H1 (cell line): ENCODE results near the gene DHRS4L2.
"Not testable (repeated sequence)": the region's sequence is repeated elsewhere in the genome, so short reads cannot be mapped to it uniquely, and the experiment has no call there.

Experiments
- ATF3 ChIP-seq: IDR thresholded peaks from 2 replicates; pipeline ENCODE4 v1.6.1; 2011; ENCODE audit warnings: low read depth, mild to moderate bottlenecking, low read length; ENCODE audit not compliant: insufficient read depth
- CEBPB ChIP-seq: IDR thresholded peaks from 2 replicates; pipeline ENCODE4 v1.6.1; 2012; ENCODE audit warnings: low read depth, low read length
- CREB1 ChIP-seq: IDR thresholded peaks from 2 replicates; pipeline ENCODE4 v1.6.1; 2012; ENCODE audit warnings: inconsistent platforms
- EP300 ChIP-seq, 2 experiments: IDR thresholded peaks; 1 replicate in 1 of 2; 2 replicates in 1 of 2; pipeline ENCODE4 v1.6.1; 2011 to 2012; ENCODE audit warnings: low read depth in 2 of 2, low read length in 2 of 2, mild to moderate bottlenecking in 2 of 2, borderline replicate concordance in 1 of 2, inconsistent platforms in 1 of 2, moderate library complexity in 1 of 2
- EZH2 ChIP-seq: fragments of 200-600 bp; sonication (generic); IDR thresholded peaks from 2 replicates; pipeline ENCODE4 v1.7.1; 2012; ENCODE audit warnings: low read depth, mild to moderate bottlenecking, moderate library complexity, low read length, inconsistent platforms; ENCODE audit not compliant: severe bottlenecking
- GABPA ChIP-seq: IDR thresholded peaks from 2 replicates; pipeline ENCODE4 v1.6.1; 2011; ENCODE audit warnings: mild to moderate bottlenecking, low read length, moderate library complexity, borderline replicate concordance; ENCODE audit not compliant: insufficient read depth
- PHF8 ChIP-seq: fragments of 200-600 bp; sonication (generic); conservative IDR thresholded peaks from 2 replicates; pipeline ENCODE4 v1.7.1; 2012; ENCODE audit warnings: low read depth, mild to moderate bottlenecking, inconsistent platforms, low read length, moderate library complexity
- POLR2AphosphoS5 ChIP-seq: IDR thresholded peaks from 2 replicates; pipeline ENCODE4 v1.6.1; 2011; ENCODE audit warnings: low read depth, low read length
- POU5F1 ChIP-seq: IDR thresholded peaks from 2 replicates; pipeline ENCODE4 v1.6.1; 2011; ENCODE audit warnings: low read depth, mild to moderate bottlenecking, low read length, moderate library complexity
- SAP30 ChIP-seq: fragments of 300-600 bp; sonication (generic); IDR thresholded peaks from 2 replicates; pipeline ENCODE4 v1.7.1; 2012; ENCODE audit warnings: low read length, moderate library complexity, mild to moderate bottlenecking, inconsistent platforms; ENCODE audit not compliant: insufficient read depth, insufficient replicate concordance
- TAF1 ChIP-seq: IDR thresholded peaks from 2 replicates; pipeline ENCODE4 v1.6.1; 2011; ENCODE audit warnings: mild to moderate bottlenecking, low read depth, low read length
- YY1 ChIP-seq: IDR thresholded peaks from 2 replicates; pipeline ENCODE4 v1.6.1; 2011; ENCODE audit warnings: low read depth, mild to moderate bottlenecking, low read length
- TF ChIP-seq, protein P1 (sequence below), 3 experiments: IDR thresholded peaks; 1 replicate in 2 of 3; 2 replicates in 1 of 3; pipeline versions ENCODE4 v1.5.1 to v1.6.1; 2011; ENCODE audit warnings: low read length in 3 of 3, mild to moderate bottlenecking in 3 of 3, inconsistent platforms in 2 of 3, low read depth in 1 of 3, moderate library complexity in 1 of 3; ENCODE audit not compliant: insufficient read depth in 1 of 3; ENCODE audit errors: control extremely low read depth in 1 of 3

DNA sequence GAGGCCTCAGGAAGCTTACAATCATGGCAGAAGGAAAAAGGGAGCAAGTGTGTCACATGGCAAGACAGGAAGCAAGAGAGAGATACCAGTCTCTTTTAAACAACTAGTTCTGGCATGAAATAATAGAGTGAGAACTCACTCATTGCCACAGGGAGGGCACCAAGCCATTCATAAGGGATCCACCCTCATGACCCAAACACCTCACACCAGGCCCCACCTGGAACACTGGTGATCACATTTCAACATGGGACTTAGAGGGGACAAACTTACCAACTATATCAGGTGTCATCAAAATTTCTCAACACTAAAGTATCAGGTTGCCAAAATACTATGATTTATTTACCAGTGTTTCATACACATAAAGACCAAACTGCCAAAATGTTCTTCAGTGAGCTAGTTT, 7.3 kb downstream of the DHRS4L2 start:
- not testable (repeated sequence) for TF ChIP-seq GABPA; CEBPB; POU5F1; TAF1; YY1; ATF3; EP300 (IDR thresholded peaks at IDR 0.05; ENCODE audit: borderline replicate concordance in 1 of 2, low read depth in 2 of 2, low read length in 2 of 2); SAP30; CREB1; EZH2; POLR2AphosphoS5; PHF8
- TF ChIP-seq, protein P1, sequence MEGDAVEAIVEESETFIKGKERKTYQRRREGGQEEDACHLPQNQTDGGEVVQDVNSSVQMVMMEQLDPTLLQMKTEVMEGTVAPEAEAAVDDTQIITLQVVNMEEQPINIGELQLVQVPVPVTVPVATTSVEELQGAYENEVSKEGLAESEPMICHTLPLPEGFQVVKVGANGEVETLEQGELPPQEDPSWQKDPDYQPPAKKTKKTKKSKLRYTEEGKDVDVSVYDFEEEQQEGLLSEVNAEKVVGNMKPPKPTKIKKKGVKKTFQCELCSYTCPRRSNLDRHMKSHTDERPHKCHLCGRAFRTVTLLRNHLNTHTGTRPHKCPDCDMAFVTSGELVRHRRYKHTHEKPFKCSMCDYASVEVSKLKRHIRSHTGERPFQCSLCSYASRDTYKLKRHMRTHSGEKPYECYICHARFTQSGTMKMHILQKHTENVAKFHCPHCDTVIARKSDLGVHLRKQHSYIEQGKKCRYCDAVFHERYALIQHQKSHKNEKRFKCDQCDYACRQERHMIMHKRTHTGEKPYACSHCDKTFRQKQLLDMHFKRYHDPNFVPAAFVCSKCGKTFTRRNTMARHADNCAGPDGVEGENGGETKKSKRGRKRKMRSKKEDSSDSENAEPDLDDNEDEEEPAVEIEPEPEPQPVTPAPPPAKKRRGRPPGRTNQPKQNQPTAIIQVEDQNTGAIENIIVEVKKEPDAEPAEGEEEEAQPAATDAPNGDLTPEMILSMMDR (IDR thresholded peaks at IDR 0.05; ENCODE audit: control extremely low read depth in 1 of 3, insufficient read depth in 1 of 3, low read depth in 1 of 3, low read length in 3 of 3) = not testable (repeated sequence)
